C4-2B (cell line): ENCODE data around the gene MAOB.

Experiments used
- H3K27ac ChIP-seq: fragments of 450-650 bp; 2 replicates; pipeline ENCODE4 v1.5.1; 2017
- CTCF ChIP-seq: fragments of 450-650 bp; conservative IDR thresholded peaks from 2 replicates; pipeline ENCODE4 v1.5.1; 2017; ENCODE audit warnings: mild to moderate bottlenecking
- ZFX ChIP-seq: fragments of 450-650 bp; IDR thresholded peaks from 2 replicates; pipeline ENCODE4 v1.6.1; 2017

MAOB gene

DNA sequence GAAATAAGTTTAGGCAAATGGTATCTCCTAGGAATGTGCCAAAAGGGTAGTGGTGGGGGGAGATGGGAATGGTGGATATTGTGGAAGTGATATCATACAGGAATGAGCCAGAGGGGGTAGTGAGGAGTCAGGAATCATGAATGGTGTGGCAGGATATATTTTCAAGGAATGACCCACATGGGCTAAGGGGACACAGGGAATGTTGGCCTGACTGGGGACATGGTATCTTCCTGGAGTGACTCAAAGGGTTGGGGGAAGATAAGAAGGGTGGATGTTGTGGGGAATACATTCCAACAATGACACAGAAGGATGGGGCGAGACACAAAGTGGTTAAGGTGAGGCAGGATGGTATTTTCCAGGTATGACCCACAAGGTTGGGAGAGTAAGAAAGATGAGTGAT, 165.6 kb downstream of the MAOB start:
- no peak for TF ChIP-seq ZFX
- TF ChIP-seq CTCF = no peak
- H3K27ac ChIP-seq = no peak overlapping the region
